Measurements from ENCODE around the gene MAN1A1. TPM values are rescaled to one million over a fixed set of nuclear protein-coding genes. Genes with fewer than 3 reads are reported as not detected.

The MAN1A1 gene
- total and polyA plus RNA-seq, 2 of the 8 experiments (the other 6 are each of a cell fraction or from before 2014, with no cell fraction given): 1.8 to 5.4 TPM

DNA sequence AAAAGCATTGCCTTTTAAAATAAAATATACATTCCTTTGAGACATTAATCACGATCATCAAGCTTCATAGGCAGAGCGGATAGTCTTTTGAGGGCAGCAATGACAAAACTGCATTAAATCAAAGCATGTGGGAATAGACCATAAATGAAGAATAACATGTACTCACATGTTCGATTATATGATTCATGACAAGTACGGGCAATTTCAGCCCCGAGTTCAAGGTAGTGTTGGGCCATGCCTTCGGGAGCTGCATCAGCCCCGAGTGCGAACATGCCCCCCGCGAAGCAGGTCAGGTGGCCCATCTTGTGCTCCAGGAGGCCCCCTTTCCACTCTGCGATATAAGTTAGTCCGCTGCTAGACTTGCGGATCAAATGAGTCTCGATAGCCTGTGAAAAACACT lies 160.1 kb downstream of the MAN1A1 start:
- Histone ChIP-seq H2BK20ac (ENCODE audit: low read length) (no peak overlapping the region), H3K79me2 (ENCODE audit: control insufficient read depth in 1 of 2, insufficient read depth in 2 of 2, low read length in 2 of 2) (no peaks in the 10 kb centered on the region), H3K23ac (ENCODE audit: insufficient read length) (no peak overlapping the region), H2BK5ac (ENCODE audit: low read depth, low read length) (no peak overlapping the region), H3K27ac (ENCODE audit: low read depth, low read length) (no peak overlapping the region), H4K8ac (ENCODE audit: extremely low read depth, insufficient read depth, low read length) (no peak overlapping the region), H3K4me1 (replicated peaks in 1 of 4; ENCODE audit: control insufficient read depth in 3 of 4, insufficient read depth in 4 of 4, low read length in 3 of 4) (peaks cover 0 to 2% (median 0%) of the 10 kb centered on the region in 4 experiments; a peak in 1 of 7 replicates), H3K9ac (replicated peaks in 1 of 4; ENCODE audit: extremely low read depth in 1 of 4, low read depth in 3 of 4, low read length in 3 of 4) (no peak overlapping the region), H4K5ac (ENCODE audit: insufficient read length, low read depth, low read length) (no peak overlapping the region), H3K27me3 (replicated peaks in 1 of 4; ENCODE audit: control insufficient read depth in 3 of 4, extremely low read depth in 1 of 4, insufficient read depth in 3 of 4, low read length in 3 of 4) (no peaks in the 10 kb centered on the region), H2AFZ (ENCODE audit: low read length) (no peak overlapping the region), H3K56ac (replicated peaks; ENCODE audit: insufficient read length, low read depth, low read length) (no peak overlapping the region), H3K14ac (ENCODE audit: insufficient read length) (no peak overlapping the region), H3K4me2 (ENCODE audit: insufficient read depth in 1 of 2, low read depth in 2 of 2, low read length in 2 of 2) (no peak overlapping the region), H3K36me3 (ENCODE audit: control insufficient read depth in 2 of 4, insufficient read depth in 4 of 4, low read length in 3 of 4) (no peaks in the 10 kb centered on the region), H3K4ac (replicated peaks; ENCODE audit: insufficient read length, low read depth, low read length) (no peak overlapping the region), H2BK15ac (ENCODE audit: low read length) (no peak overlapping the region), H3K4me3 (ENCODE audit: extremely low read depth in 1 of 4, insufficient read depth in 2 of 4, low read depth in 3 of 4, low read length in 4 of 4) (no peak overlapping the region), H4K20me1 (replicated peaks in 1 of 2; ENCODE audit: control insufficient read depth in 1 of 2, insufficient read depth in 2 of 2, low read length in 2 of 2) (no peaks in the 10 kb centered on the region), H4K91ac (replicated peaks; ENCODE audit: insufficient read length, low read length) (no peak overlapping the region), H3K9me3 (ENCODE audit: insufficient read depth in 2 of 2, low read depth in 1 of 2, low read length in 1 of 2) (no peaks in the 10 kb centered on the region), H2BK12ac (ENCODE audit: low read depth, low read length) (no peak overlapping the region), H2BK120ac (replicated peaks; ENCODE audit: low read depth, low read length) (no peak overlapping the region), H3K79me1 (ENCODE audit: low read depth, low read length) (no peaks in the 10 kb centered on the region), H3K23me2 (ENCODE audit: low read depth, low read length) (no peaks in the 10 kb centered on the region), H2AK5ac (ENCODE audit: low read depth, low read length) (no peak overlapping the region), H3K18ac (ENCODE audit: extremely low read depth, low read length) (no peak overlapping the region)
- 81% methylated on average over 14 of the region's 14 CpGs; no CpG with 5 or more reads in 1 of the 2 experiments for WGBS, 2 experiments (ENCODE audit: extremely low coverage in 1 of 2, insufficient coverage in 1 of 2, insufficient read length in 1 of 2, insufficient replicate concordance in 2 of 2, low coverage in 1 of 2, low lambda C conversion rate in 2 of 2, missing lambda C conversion rate in 1 of 2)
- ChIA-PET CTCF (ENCODE audit: partially characterized antibody) (no interaction called here), POLR2A (ENCODE audit: partially characterized antibody) (no interaction called here)
- FAIRE-seq (no peak), DNase-seq (ENCODE audit: low read depth in 1 of 2, low spot score in 2 of 2) (no peak)
- TF ChIP-seq RBBP5 (IDR thresholded peaks at IDR 0.05; ENCODE audit: borderline replicate concordance, low read depth, low read length) (no peak), PHF8 (conservative IDR thresholded peaks at IDR 0.05; ENCODE audit: low read depth, low read length) (no peak), SAP30 (IDR thresholded peaks at IDR 0.05; ENCODE audit: insufficient read depth, insufficient replicate concordance, low read length) (no peak), EGR1 (IDR thresholded peaks at IDR 0.05; ENCODE audit: borderline replicate concordance, low read depth, low read length) (no peak), BACH1 (IDR thresholded peaks at IDR 0.05; ENCODE audit: low read length) (no peak), RAD21 (IDR thresholded peaks at IDR 0.05 in 1 of 2, conservative IDR thresholded peaks at IDR 0.05 in 1 of 2; ENCODE audit: low read depth in 2 of 2, low read length in 2 of 2) (no peak), CBX5 (IDR thresholded peaks at IDR 0.05; ENCODE audit: low read depth, low read length) (no peak), MAFK (IDR thresholded peaks at IDR 0.05; ENCODE audit: low read depth, low read length) (no peak)
- TF ChIP-seq, protein P1, sequence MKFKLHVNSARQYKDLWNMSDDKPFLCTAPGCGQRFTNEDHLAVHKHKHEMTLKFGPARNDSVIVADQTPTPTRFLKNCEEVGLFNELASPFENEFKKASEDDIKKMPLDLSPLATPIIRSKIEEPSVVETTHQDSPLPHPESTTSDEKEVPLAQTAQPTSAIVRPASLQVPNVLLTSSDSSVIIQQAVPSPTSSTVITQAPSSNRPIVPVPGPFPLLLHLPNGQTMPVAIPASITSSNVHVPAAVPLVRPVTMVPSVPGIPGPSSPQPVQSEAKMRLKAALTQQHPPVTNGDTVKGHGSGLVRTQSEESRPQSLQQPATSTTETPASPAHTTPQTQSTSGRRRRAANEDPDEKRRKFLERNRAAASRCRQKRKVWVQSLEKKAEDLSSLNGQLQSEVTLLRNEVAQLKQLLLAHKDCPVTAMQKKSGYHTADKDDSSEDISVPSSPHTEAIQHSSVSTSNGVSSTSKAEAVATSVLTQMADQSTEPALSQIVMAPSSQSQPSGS (IDR thresholded peaks at IDR 0.05; ENCODE audit: low read length): no peak
- TF ChIP-seq, protein P2, sequence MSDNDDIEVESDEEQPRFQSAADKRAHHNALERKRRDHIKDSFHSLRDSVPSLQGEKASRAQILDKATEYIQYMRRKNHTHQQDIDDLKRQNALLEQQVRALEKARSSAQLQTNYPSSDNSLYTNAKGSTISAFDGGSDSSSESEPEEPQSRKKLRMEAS (IDR thresholded peaks at IDR 0.05): no peak
- TF ChIP-seq, protein P3, sequence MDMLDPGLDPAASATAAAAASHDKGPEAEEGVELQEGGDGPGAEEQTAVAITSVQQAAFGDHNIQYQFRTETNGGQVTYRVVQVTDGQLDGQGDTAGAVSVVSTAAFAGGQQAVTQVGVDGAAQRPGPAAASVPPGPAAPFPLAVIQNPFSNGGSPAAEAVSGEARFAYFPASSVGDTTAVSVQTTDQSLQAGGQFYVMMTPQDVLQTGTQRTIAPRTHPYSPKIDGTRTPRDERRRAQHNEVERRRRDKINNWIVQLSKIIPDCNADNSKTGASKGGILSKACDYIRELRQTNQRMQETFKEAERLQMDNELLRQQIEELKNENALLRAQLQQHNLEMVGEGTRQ (IDR thresholded peaks at IDR 0.05; ENCODE audit: low read length): no peak
